GM19239 (cell line): Measurements from ENCODE around the gene ACSL1.
"Not testable (repeated sequence)": the region's sequence is repeated elsewhere in the genome, so short reads cannot be mapped to it uniquely, and the experiment has no call there.

Experiments used
- DNase-seq: peaks from one replicate; pipeline ENCODE4 v3.0.0; 2011; ENCODE audit warnings: low spot score; ENCODE audit not compliant: insufficient read length
- FAIRE-seq: peaks from 2 replicates; lab custom pipeline; 2011; peaks lifted over from hg19 to GRCh38; lab: Jason Lieb, UNC

Gene ACSL1

GRCh38 chr4:184763150-184763780, 62.5 kb downstream of the ACSL1 start:
- DNase-seq (no peak), FAIRE-seq (no peak)

DNA sequence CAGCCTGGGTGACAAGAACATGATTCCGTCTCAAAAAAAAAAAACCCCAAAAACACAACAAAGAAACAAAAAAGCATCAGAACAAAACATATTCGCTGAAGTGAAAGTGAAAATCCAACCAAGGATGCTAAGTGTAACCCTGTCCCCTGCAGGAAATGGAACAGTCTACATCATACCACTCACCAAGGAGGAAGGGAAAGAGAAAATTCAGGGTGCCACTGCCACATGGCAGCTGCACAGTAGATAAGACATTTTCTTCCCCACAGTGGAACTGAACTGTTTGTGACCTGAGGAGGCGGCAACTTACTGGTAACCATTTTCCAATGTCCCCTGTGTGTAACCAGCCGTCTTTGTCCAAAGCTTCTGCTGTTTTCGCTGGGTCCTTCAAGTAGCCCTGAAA, 63.7 kb downstream of the ACSL1 start:
- FAIRE-seq (peak; percentile 92), DNase-seq (peak; percentile 47)

- FAIRE-seq (no peak), DNase-seq (no peak)
Measured at GRCh38 chr4:184760681-184761080, 65.1 kb downstream of the ACSL1 start.

DNA sequence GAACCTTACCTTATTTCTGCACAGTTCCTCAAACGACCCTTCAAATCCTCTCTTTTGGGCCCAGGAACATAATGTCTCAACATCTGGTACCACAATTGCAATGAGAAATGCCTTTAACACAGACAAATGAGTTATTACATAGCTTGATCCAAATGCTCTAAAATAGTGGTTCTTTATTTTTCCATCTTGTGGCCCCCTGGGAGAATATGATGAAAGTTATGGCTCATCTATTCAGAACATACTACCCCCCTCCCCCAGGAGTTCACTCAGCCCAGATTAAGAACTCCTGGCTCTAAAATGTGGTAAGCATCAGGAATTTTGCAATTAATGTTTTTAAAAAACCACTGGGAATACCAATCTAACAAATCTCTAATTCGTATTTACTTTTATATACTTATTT, 68.0 kb downstream of the ACSL1 start:
- DNase-seq = no peak
- FAIRE-seq = no peak

DNA sequence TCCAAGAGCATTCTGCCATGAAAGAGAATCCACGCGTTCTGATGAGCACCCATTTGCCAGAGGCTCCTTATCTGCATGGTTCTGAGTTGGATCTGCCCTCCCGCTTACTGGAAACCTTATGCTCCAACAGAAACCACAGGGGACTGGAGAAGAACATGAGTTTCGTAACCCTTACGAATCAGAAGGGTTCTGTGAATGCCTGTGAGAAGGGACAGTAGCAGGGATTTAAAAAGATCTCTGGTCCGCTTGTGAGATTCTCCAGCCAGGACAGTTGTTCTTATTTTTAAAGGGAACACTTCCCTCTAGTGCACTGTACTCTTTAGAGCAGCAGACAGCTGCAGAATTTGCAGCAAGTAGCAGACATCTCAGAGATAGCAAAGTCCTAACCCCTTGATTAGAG, 69.4 kb downstream of the ACSL1 start:
- FAIRE-seq (no peak), DNase-seq (no peak)

- FAIRE-seq = no peak
- no peak for DNase-seq
Measured at GRCh38 chr4:184755278-184755677, 70.5 kb downstream of the ACSL1 start.

DNA sequence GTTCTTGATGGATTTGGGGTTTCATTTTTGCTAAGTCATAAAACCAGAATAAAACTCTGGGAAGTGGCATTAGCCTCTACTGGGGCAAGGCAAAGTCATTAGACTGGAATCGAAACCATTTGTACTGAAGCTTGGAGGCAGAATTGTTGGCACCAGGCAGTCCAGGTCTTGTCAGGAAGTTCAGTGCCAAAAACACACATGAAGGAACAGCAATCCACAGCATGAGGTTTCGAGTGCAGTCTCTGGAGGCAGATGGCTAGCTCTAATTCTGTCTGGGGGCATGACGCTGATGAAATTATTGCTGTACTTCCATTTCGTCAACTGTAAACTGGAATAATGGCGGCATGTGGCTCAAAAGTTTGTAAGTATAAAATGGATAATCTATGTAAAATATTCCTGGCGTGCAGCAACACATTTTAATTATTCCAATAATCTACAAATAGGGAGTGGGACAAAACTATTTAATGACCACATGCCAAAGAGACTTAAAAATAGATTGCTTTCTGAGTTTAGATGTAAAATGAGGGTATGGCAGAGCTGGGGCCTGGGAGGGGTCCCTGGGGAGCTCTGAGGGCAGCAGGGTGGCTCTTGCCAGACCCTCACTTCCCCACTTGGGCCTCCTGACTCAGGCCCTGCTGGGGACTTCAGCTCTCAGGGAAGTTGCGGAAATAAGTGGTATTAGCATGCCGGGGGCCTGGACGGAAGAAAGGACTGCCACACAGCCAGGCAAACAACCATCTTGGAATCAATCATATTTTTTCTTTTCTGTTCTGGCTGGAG, 73.1 kb downstream of the ACSL1 start:
- DNase-seq (no peak), FAIRE-seq (no peak)

DNA sequence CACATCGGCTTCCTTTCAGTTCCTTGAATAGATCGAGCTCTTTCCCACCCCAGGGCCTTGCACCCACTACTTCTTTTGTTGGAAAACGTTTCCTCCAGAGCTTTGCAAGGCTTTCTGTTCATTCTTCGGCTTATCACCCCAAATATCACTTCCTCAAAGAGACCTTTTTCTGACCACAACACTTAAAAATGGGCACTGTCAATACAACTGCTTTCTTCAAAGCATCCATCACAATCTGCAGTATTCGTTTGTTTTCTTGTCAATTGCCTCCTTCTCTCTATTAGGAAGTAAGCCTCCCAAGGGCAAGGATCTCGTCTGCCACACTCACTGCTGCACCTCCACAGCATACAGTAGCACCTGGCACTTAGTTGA, 74.2 kb downstream of the ACSL1 start:
- FAIRE-seq (no peak), DNase-seq (no peak)

DNA sequence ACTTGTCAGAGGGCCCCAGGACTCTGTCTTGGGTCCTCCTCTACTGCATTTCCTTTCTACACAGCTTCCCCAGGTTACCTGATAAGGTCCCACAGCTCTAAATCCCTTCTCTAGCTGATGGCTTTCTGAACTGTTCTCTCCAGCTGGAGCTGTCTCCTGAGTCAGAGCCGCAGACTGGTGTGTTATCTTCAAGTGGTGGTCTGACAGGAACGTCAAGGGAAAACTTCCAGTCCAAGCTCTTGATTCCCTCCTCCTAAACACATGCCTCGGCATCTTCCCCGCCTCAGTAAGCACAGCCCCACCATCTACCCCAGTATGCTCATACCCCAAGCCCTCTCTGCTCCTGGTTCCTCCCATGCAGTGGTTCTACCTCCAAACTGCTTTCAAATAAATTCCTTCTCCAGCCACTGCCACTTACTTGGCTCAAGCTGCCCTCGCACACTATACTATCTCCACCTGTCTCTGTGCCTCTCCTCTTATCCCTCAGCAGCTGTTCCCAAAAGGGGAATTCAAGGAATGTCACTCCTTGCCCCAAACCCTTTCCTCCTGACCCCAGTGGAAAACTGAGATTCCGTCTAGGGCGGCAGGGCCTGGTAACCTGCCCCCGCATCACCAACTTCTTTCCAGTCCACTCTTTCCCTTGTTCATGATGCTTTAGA, 74.7 kb downstream of the ACSL1 start:
- DNase-seq = no peak
- FAIRE-seq = no peak

DNA sequence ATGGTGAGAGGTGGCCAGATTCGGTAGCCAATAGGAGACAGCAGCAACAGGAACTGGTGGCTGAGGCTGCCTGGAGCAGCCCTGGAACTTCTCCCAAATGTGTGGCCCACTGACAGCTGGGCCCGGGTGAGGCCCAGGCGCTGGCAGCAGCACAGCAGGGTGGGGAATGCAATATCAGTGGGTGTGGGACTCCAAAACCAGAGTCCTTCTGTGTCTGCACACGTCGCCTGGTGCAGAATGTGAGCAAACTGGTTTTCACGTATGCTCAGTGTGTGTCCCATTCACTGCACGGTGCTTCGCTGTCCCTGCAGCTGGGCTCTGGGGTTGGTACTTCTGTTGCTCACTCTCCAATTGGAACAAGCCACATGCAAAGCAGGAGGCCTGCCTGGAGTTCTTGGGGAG, 77.5 kb downstream of the ACSL1 start:
- DNase-seq (no peak), FAIRE-seq (no peak)

DNA sequence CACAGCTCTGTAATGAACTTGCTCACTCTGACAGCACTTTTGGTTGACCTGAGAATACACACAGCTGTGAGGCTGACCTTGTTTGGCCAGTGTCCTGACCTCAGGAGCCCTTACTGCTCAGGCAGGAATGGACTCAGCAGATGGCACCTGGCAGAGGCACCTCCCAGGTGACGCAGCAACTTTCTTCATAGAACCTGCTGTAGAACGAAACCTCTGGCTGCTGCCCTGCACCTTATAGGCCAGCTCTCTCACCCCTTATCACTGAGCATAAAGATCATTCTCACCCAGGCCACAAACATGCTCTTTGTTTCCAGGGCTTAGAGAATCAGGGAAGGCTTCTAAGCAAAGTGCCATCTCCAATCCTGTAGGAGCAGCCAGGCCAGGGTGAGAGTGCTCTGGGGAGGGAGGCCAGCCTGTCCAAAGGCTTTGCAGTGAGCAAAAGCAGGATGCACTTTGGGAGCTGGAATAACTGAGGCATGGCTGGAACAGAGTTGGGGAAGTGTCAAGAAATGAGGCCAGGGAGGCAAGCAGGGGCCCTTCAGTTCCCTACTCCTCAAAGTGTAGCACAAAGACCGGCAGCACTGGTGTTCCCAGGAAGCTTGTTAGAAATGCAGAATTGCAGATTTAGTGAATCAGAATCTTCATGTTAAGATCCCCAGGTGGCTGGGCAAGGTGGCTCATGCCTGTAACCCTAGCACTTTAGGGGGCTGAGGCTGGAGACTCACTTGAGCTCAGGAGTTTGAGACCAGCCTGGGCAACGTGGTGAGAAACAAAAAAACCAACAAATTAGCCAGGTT, 78.5 kb downstream of the ACSL1 start:
- FAIRE-seq (no peak), DNase-seq (no peak)

- peak; percentile 94 for FAIRE-seq
- peak; percentile 84 for DNase-seq
Measured at GRCh38 chr4:184745831-184746795, 79.7 kb downstream of the ACSL1 start.

DNA sequence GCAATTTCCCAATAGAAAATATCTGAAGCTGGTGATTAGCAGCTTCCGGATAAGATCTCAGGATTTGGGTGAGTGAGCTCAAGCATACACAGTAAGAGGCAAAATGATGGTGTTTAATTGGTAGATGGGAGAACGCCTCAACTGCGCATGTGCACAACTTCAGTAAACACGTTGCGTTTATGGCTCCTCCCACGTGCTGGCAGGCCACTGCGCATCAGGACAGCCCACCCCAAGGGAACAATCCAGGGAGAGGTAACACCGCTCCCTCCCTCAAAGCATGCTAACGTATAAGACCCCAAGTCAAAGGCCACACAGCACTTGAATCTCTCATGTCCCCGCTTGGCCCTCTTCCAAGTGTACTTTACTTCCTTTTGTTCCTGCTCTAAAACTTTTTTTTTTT, 81.5 kb downstream of the ACSL1 start:
- no peak for FAIRE-seq
- no peak for DNase-seq

DNA sequence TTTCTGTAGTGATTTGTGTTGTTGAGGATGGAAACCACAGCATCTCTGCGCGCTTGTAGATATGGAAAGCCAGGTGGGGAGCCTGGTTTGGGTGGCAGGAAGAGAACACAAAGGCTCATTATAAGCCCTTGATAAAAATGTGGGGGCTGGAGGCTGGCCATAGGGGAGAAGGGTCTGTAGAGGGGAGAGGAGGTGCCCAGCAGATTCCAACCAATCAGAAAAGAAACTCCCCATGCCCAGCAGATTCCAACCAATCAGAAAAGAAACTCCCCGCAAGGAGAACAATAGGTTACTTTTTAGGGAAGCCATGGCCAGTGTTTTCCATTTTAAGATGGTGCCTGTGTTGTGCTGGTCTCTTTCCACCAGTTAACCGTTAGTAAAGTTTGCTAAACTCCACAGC, 82.1 kb downstream of the ACSL1 start:
- no peak for FAIRE-seq
- DNase-seq = no peak

- DNase-seq, FAIRE-seq: not testable (repeated sequence)
Measured at GRCh38 chr4:184741651-184742050, 84.1 kb downstream of the ACSL1 start.

DNA sequence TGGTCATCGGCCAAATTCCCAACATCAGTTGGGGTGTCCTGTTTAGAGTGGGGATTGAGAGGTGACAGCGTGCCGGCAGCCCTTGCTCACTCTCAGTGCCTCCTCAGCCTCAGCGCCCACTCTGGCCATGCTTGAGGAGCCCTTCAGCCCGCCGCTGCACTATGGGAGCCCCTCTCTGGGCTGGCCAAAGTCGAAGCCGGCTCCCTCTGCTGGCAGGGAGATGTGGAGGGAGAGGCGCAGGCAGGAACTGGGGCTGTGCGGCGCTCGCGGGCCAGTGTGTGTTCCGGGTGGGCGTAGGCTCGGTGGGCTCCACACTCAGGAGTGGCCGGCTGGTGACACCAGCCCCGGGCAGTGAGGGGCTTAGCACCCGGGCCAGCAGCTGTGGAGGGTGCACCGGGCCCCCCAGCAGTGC, 84.8 kb downstream of the ACSL1 start:
- DNase-seq (no peak), FAIRE-seq (no peak)

DNA sequence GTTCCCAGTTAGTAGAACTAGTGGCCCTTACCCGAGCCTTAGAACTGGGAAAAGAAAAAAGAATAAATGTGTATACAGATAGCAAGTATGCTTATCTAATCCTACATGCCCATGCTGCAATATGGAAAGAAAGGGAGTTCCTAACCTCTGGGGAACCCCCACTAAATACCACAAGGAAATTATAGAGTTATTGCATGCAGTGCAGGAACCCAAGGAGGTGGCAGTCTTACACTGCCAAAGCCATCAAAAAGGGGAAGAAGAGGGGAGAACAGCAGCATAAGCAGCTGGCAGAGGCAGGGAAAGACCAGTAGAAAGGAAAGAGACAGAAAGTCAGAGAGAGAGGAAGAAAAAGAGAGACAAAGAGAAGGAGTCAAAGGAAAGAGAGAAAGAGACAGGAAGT, 86.2 kb downstream of the ACSL1 start:
- FAIRE-seq, DNase-seq: not testable (repeated sequence)

- peak; percentile 55 for FAIRE-seq
- DNase-seq = no peak
Measured at GRCh38 chr4:184734758-184735157, 91.0 kb downstream of the ACSL1 start.
